Keratinocyte (primary cell): ENCODE measurements around the gene GOLGA6L7. TPM values are rescaled to one million over a fixed set of nuclear protein-coding genes. Genes with fewer than 3 reads are reported as not detected.

ENCODE experiments used
- DNase-seq: peaks from one replicate; pipeline ENCODE4 v3.0.0-alpha.2; 2011; ENCODE audit warnings: low read depth, missing footprints, low spot score
- FAIRE-seq: peaks from 2 replicates; lab custom pipeline; 2011; peaks lifted over from hg19 to GRCh38; lab: Jason Lieb, UNC
- H2AFZ ChIP-seq: 2 replicates; pipeline ENCODE4 v1.6.0; 2012; ENCODE audit warnings: low read length, control low read depth, inconsistent platforms; ENCODE audit not compliant: control insufficient read depth
- H3K27ac ChIP-seq: 2 replicates; pipeline ENCODE4 v1.5.1; 2011; ENCODE audit warnings: low read length; ENCODE audit not compliant: control insufficient read depth, insufficient read depth
- H3K27me3 ChIP-seq: 3 replicates; pipeline ENCODE4 v1.6.0; 2011; ENCODE audit warnings: low read length; ENCODE audit not compliant: control insufficient read depth, insufficient read depth; ENCODE audit errors: extremely low read depth
- H3K36me3 ChIP-seq, 2 experiments: 2 replicates in 1 of 2; 3 replicates in 1 of 2; pipeline ENCODE4 v1.5.1; 2011; ENCODE audit warnings: low read length in 2 of 2, mild to moderate bottlenecking in 1 of 2; ENCODE audit not compliant: control insufficient read depth in 2 of 2, insufficient read depth in 2 of 2; ENCODE audit errors: extremely low read depth in 1 of 2
- H3K4me1 ChIP-seq: 3 replicates; pipeline ENCODE4 v1.5.1; 2011; ENCODE audit warnings: low read length; ENCODE audit not compliant: control insufficient read depth, insufficient read depth; ENCODE audit errors: extremely low read depth
- H3K4me2 ChIP-seq: 3 replicates; pipeline ENCODE4 v1.6.0; 2011; ENCODE audit warnings: low read depth, low read length; ENCODE audit not compliant: control insufficient read depth, insufficient read depth; ENCODE audit errors: extremely low read depth
- H3K4me3 ChIP-seq, 3 experiments: fragments of 200-600 bp in 1 of 3; sonication (generic) in 1 of 3; 2 replicates in 2 of 3; 3 replicates in 1 of 3; pipeline ENCODE4 v1.5.1; 2011 to 2016; ENCODE audit warnings: low read length in 3 of 3, mild to moderate bottlenecking in 3 of 3, control low read depth in 2 of 3, inconsistent platforms in 1 of 3, low read depth in 1 of 3, mixed read lengths in 1 of 3, mixed run types in 1 of 3, moderate library complexity in 1 of 3; ENCODE audit not compliant: control insufficient read depth in 2 of 3, insufficient read depth in 2 of 3; ENCODE audit errors: extremely low read depth in 1 of 3
- H3K79me2 ChIP-seq: 2 replicates; pipeline ENCODE4 v1.6.0; 2012; ENCODE audit warnings: low read length; ENCODE audit not compliant: control insufficient read depth, insufficient read depth
- H3K9ac ChIP-seq: 3 replicates; pipeline ENCODE4 v1.6.0; 2011; ENCODE audit warnings: low read length; ENCODE audit not compliant: control insufficient read depth, insufficient read depth; ENCODE audit errors: extremely low read depth
- H3K9me1 ChIP-seq: 3 replicates; pipeline ENCODE4 v1.6.0; 2011; ENCODE audit warnings: low read length; ENCODE audit not compliant: control insufficient read depth, insufficient read depth; ENCODE audit errors: extremely low read depth
- H3K9me3 ChIP-seq: 2 replicates; pipeline ENCODE4 v1.5.1; 2012; ENCODE audit warnings: low read depth, low read length; ENCODE audit not compliant: control insufficient read depth
- H4K20me1 ChIP-seq: 3 replicates; pipeline ENCODE4 v1.6.0; 2011; ENCODE audit warnings: low read length; ENCODE audit not compliant: control insufficient read depth, insufficient read depth; ENCODE audit errors: extremely low read depth
- CTCF ChIP-seq, 3 experiments: IDR thresholded peaks in 1 of 3; conservative IDR thresholded peaks in 1 of 3; optimal IDR thresholded peaks in 1 of 3; 2 replicates in 2 of 3; 3 replicates in 1 of 3; pipeline versions ENCODE3 to v1.5.1; 2011; ENCODE audit warnings: low read length in 3 of 3, mild to moderate bottlenecking in 3 of 3, moderate library complexity in 2 of 3, control low read depth in 1 of 3, inconsistent platforms in 1 of 3; ENCODE audit not compliant: insufficient read depth in 2 of 3; ENCODE audit errors: extremely low read depth in 1 of 3
- EZH2 ChIP-seq: IDR thresholded peaks from one replicate; pipeline ENCODE4 v1.6.1; 2012; ENCODE audit warnings: inconsistent platforms, mild to moderate bottlenecking, low read length, moderate library complexity
- dilution Hi-C: fragments of 300-500 bp; cut with MboI; formaldehyde crosslinking; loops from one replicate; pipeline ENCODE4 v1.7.0; 2020; ENCODE audit warnings: low sequenced_read_pairs; ENCODE audit not compliant: extremely low pct_ligation_motif_present
- polyA plus RNA-seq, 5 experiments: library from polyadenylated mRNA; depleted of rRNA in 3 of 5; stranded (reverse) in 3 of 5; stranded (forward) in 1 of 5; unstranded in 1 of 5; fragments of >200 nt; gene quantifications; 1 replicate in 1 of 5; 2 replicates in 3 of 5; 3 replicates in 1 of 5; pipeline versions ENCODE4 v1.2.1 to v1.2.3, GENCODE V29; 2011 to 2012; ENCODE audit warnings: missing spikeins in 2 of 5, low read depth in 1 of 5, low replicate concordance in 1 of 5

GOLGA6L7 gene
- polyA plus RNA-seq, 1 donor (not counting 4 experiments of a cell fraction or from before 2014, with no cell fraction given), result not detected

GRCh38 chr15:28881170-28881569 is 32.7 kb upstream of the GOLGA6L7 start:
- Histone ChIP-seq H3K9me1 (no peaks in the 10 kb centered on the region), H3K27me3 (peaks cover 10% of the 10 kb centered on the region), H3K27ac (no peak overlapping the region), H3K4me3 (no peak overlapping the region), H3K9me3 (no peaks in the 10 kb centered on the region), H2AFZ (no peak overlapping the region), H4K20me1 (no peaks in the 10 kb centered on the region), H3K4me2 (no peak overlapping the region), H3K36me3 (no peaks in the 10 kb centered on the region), H3K4me1 (no peaks in the 10 kb centered on the region), H3K9ac (no peak overlapping the region), H3K79me2 (no peaks in the 10 kb centered on the region)
- dilution Hi-C loops, result no loop called here
- TF ChIP-seq EZH2 (no peak), CTCF (optimal IDR thresholded peaks at IDR 0.05 in 1 of 3, IDR thresholded peaks at IDR 0.05 in 1 of 3, conservative IDR thresholded peaks at IDR 0.05 in 1 of 3; ENCODE audit: extremely low read depth in 1 of 3, insufficient read depth in 2 of 3, low read length in 3 of 3) (no peak)
- DNase-seq, result no peak
- FAIRE-seq, result no peak

GRCh38 chr15:28880680-28881079 is 32.2 kb upstream of the GOLGA6L7 start:
- no peak for TF ChIP-seq CTCF (optimal IDR thresholded peaks at IDR 0.05 in 1 of 3, IDR thresholded peaks at IDR 0.05 in 1 of 3, conservative IDR thresholded peaks at IDR 0.05 in 1 of 3; ENCODE audit: extremely low read depth in 1 of 3, insufficient read depth in 2 of 3, low read length in 3 of 3)
- no peak for TF ChIP-seq EZH2
- no peaks in the 10 kb centered on the region for H3K4me1 ChIP-seq
- FAIRE-seq (no peak), DNase-seq (no peak)
- dilution Hi-C loops, result no loop called here
- H3K79me2 ChIP-seq, result no peaks in the 10 kb centered on the region
- H3K27me3 ChIP-seq, result peaks cover 10% of the 10 kb centered on the region
- no peaks in the 10 kb centered on the region for H3K36me3 ChIP-seq
- no peak overlapping the region for H2AFZ ChIP-seq
- no peak overlapping the region for H3K4me3 ChIP-seq
- H3K27ac ChIP-seq, result no peak overlapping the region
- no peak overlapping the region for H3K4me2 ChIP-seq
- H3K9me1 ChIP-seq, result no peaks in the 10 kb centered on the region
- H3K9me3 ChIP-seq, result no peaks in the 10 kb centered on the region
- H3K9ac ChIP-seq, result no peak overlapping the region
- no peaks in the 10 kb centered on the region for H4K20me1 ChIP-seq
